Kasumi-1 (cell line): Measurements from ENCODE around the gene EPHB6.
A peak's percentile ranks its signal among the peaks of the same experiment; 100 is the strongest.

Experiments
- DNase-seq, 2 experiments: peaks; one replicate each; lab custom pipeline; 2025; lab: John Stamatoyannopoulos, UW

Gene EPHB6

DNA sequence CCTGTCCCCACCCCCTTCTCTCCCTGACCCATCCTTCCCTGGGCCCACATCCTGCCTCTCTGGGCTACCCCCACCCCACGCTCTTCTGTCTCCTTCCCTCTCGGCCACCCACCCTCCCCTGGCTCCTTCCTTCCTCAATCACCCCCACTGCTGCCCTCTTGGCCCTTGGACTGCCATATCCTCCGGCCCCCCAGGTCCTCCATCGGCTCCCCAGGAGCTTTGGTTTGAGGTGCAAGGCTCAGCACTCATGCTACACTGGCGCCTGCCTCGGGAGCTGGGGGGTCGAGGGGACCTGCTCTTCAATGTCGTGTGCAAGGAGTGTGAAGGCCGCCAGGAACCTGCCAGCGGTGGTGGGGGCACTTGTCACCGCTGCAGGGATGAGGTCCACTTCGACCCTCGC lies 10.9 kb downstream of the EPHB6 start:
- no peak for DNase-seq

DNA sequence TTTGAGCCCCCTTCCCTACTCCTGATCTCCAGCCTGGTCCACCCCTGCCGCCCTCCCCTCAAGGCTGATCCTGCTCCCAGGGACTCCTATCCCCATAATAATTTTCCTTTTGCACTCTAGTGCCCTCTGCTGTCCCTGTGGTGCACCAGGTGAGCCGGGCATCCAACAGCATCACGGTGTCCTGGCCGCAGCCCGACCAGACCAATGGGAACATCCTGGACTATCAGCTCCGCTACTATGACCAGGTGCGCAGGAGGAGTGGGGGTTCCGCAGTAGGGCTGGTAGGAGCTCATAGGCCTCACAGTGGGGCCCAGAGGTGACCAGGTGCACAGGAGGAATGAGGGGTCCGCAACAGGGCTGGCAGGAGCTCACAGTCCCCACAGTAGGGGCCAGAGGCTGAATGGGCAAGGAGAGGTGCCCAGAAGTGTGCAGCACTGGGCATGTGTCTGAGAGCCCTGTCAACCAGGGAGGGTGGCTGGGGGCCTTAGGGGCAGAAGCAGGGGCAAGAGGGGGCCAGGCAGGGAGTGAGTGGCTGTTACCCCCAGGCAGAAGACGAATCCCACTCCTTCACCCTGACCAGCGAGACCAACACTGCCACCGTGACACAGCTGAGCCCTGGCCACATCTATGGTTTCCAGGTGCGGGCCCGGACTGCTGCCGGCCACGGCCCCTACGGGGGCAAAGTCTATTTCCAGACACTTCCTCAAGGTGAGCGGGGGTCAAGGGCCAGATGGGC lies 11.7 kb downstream of the EPHB6 start:
- DNase-seq = peak; percentile 18 to 25

DNA sequence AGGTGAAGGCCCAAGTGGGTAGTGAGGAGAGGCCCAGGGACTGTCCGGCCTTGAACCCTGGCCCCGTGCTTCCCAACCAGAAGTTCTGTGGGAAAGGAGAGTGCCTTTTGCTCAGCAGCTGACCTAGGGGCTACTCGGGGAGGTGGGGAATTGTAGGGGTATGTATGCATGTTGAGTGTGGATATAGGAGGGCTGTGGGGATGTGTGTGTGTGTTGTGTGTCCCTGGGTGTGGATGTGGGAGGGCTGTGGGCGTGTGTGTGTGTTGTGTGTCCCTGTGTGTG lies 12.2 kb downstream of the EPHB6 start:
- DNase-seq = no peak

DNA sequence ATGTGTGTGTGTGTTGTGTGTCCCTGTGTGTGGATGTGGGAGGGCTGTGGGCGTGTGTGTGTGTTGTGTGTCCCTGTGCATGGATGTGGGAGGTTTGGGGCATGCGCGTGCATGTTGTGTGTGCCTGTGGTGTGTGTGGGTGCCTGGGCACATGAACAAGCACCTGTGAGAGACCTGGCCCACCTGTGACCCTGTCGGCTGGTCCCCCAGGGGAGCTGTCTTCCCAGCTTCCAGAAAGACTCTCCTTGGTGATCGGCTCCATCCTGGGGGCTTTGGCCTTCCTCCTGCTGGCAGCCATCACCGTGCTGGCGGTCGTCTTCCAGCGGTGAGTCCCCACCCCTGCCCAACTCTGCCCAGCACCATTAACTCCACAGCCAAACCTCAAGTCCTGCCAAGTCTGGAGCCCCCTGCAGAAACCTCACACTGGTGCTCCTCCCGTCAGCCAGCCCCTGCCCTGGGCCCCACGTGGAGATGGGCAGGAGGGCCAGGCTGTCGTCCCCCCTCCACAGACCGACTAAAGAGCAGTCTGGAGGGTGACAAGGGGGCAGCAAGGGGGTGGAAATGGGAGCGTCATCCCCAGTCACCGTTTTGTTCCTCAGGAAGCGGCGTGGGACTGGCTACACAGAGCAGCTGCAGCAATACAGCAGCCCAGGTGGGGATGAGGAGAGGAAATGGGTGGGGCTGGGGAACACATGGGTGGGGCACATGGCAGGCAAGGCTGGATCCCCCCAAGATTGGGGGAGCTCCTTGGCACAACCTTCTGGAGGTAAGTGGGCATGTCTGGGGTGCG lies 12.7 kb downstream of the EPHB6 start:
- no peak for DNase-seq

DNA sequence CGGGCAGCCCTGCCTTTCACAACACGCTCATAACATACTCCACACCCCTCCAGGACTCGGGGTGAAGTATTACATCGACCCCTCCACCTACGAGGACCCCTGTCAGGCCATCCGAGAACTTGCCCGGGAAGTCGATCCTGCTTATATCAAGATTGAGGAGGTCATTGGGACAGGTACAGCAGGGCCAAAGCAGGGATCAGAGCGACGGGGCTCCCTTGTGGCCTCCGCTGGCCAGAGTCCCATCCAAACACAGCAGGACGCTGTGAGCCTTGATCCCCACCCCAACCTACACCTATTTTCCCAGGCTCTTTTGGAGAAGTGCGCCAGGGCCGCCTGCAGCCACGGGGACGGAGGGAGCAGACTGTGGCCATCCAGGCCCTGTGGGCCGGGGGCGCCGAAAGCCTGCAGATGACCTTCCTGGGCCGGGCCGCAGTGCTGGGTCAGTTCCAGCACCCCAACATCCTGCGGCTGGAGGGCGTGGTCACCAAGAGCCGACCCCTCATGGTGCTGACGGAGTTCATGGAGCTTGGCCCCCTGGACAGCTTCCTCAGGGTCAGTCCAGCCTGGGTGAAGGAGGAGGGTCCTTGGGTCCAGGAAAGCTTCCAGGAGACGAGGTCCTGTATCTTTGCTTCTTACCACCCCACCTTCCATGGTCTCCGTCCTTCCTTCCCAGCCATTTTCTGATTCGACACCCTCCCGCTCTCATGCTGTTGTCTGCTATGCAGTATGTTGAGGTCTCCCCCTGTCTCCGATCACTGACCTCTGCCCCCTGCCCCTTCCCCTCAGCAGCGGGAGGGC lies 13.5 kb downstream of the EPHB6 start:
- DNase-seq = no peak

DNA sequence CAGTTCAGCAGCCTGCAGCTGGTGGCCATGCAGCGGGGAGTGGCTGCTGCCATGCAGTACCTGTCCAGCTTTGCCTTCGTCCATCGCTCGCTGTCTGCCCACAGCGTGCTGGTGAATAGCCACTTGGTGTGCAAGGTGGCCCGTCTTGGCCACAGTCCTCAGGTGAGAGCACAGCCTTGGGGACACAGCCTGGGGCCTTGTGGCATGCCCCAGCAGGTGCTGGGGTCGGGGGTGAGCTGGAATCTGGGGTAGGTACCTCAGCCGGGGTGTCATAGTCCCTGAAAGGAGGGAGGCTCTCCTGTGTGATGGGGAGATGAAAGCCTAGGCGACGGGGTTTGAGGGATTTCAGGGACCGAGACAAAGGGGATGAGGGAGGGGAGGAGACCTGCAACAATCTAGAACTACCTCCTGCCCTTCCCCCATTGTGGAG lies 14.1 kb downstream of the EPHB6 start:
- DNase-seq = no peak

DNA sequence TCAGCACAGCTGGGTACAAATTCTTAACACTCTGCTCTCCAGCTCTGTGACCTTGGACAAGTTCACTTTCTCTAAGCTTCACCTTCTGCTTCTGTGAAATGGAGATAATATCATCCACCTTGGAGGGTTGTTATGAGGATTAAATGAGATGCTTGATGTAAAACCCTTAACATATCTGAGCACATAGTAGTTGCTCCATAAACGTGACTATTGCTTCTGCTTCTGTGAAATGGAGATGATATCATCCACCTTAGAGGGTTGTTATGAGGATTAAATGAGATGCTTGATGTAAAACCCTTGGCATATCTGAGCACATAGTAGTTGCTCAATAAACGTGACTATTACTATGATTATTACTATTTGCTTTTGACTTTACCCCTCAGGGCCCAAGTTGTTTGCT lies 14.6 kb downstream of the EPHB6 start:
- DNase-seq = no peak

DNA sequence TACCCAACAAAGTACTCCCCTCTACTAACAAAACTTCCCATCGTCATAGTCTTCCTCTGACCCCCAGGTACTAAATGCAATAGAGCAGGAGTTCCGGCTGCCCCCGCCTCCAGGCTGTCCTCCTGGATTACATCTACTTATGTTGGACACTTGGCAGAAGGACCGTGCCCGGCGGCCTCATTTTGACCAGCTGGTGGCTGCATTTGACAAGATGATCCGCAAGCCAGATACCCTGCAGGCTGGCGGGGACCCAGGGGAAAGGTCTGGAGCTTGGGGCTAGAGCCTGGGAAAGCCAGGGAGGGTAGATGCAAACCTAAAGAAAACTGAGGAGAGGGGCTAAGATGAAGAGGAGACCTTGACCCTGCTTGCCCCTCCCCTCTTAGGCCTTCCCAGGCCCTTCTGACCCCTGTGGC lies 15.3 kb downstream of the EPHB6 start:
- DNase-seq = no peak

DNA sequence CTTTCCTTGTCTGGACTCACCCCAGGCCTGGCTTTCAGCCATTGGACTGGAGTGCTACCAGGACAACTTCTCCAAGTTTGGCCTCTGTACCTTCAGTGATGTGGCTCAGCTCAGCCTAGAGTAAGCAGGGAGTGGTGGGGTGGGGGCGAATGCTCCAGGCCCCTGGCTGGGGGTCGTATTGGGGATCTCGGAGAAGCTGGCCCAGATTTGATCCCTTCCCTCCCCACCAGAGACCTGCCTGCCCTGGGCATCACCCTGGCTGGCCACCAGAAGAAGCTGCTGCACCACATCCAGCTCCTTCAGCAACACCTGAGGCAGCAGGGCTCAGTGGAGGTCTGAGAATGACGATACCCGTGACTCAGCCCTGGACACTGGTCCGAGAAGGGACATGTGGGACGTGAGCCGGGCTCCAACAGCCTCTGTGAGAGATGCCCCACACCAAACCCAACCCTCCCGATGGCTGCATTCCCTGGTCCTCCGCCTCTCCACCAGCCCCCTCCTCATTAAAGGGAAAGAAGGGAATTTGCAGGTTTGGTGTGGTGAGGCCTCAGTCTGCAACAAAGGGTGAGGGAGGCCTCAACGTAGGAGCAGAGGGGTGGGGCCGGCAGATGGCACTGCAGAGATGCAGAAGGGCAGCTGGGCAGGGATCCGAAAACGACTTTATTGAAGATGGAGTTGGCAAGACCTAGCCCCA lies 15.8 kb downstream of the EPHB6 start:
- no peak for DNase-seq

DNA sequence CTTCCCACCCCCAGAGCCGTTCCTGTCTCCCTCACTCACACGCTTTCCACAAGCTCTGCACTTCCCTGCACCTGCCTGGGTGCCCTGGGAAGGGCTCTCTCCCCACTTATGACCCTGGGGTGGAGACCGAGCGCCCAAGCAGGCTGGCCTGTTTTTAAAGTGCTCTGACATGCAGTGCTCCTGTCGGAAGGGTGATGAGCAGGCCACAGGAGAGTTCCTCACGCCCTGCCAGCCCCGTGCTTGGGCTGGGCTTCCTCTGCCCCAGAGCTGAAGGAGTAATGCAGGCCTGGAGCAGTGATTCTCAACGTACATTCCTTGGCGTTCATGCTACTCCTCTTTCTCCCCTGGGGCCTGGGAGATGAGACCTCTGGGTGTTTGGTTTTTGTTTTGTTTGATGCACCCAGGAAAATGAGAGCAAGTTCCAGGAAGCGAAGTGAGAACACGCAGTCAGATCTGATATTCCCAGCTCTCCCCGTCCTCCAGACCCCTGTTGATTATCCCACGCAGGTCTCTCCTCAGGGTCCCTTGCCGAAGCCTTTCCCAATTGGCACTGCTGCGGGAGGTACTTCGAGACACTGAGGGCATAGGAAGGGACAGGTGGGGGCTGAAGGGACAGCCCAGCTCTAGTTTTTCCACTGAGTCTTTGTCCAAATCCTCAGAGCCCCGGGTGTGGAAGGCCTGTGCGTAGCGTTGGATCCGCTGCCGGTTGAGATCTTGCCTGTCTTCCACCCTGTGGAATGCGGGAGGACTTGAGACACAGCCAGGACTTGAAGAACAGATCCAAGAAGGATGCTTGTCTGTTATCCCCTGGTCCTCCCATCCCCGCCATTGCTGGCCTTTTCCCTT lies 16.6 kb downstream of the EPHB6 start:
- no peak for DNase-seq

DNA sequence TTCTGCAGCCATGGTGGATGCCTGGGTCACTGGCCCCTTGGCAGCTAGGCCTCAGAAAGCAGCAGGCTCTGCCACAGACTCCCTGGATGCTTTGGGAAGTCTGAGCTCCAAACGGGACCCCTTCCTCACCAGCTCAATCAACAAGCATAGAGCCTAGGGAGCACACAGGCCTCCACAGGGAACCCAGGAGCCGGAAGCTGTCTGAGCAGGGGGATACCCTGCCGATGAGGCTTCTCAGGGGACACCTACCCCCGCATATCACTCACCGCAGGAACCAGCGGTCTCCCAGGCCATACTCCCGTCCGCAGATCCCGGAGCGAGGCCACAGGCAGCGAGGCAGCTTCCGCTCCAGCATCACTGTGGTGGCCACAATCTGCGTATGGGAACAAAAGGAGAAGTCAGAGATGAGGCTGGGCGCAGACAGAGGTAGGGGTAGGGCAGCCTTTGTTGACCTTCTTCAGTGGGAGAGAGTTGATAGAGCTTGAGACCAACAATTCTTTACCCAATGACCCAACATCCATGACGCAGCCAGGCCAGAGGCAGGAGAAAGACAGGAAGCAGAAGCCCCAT lies 17.3 kb downstream of the EPHB6 start:
- peak; percentile 41 to 46 for DNase-seq

DNA sequence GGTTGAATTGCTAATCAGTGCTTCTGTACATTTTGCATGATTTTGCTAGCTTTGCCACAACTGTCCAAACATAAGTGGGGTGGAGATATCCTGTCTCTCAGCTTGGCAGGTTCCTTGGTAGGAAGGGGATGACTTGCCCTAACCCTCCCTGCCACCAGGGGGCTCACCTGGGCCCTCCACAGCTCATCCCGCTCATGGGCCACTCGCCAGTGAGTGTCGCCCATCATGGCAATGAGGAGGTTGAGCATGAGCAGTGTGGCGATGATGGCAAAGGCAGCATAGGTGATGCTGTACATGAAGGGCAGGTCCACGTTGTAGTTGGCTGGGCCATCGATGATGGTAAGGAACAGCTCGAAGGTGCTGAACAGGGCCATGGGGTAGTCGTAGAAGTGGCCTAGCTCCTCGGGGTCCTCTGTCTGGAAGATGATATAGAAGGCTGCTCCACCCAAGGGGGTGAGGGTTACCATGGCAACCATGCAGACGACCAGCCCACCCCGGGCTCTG lies 18.5 kb downstream of the EPHB6 start:
- peak in 1 of 2 experiments; percentile 6 for DNase-seq

DNA sequence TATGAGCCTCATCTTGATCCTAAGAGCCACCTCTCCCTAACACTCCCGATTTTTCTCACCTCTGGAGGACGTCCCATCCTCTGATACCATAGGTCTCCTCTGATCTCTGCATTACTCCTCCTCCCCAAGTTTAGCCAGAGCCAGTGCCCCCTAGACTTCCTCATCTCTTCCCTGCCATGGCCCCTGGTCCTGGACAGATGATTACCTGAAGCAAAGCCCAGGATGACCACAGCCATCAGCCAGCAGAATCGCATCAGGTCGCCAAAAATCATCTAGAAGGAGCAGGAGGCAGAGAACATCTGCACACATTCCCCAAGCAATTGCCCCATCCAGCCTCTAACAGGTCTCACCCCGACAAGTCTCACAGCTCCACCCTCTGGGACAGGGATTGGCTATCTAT lies 19.0 kb downstream of the EPHB6 start:
- no peak for DNase-seq

DNA sequence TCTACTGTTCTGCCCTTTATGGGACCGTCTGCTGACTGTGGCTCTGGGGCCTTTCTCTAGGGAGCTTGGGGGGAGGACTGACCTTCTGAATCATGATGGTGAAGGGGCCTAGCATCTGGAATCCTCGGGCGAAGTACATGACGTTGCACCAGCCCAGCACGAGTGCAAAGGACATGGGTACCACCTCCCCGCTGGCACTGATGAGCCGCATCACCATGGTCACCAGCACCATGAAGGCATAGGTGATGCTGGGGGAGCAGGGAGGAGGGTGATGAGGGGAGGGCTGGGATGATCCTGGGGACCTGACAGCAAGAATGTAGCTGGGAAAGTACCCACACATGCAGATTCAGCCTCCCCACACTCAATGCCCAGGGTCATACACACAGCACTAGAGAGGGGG lies 19.5 kb downstream of the EPHB6 start:
- DNase-seq = no peak

DNA sequence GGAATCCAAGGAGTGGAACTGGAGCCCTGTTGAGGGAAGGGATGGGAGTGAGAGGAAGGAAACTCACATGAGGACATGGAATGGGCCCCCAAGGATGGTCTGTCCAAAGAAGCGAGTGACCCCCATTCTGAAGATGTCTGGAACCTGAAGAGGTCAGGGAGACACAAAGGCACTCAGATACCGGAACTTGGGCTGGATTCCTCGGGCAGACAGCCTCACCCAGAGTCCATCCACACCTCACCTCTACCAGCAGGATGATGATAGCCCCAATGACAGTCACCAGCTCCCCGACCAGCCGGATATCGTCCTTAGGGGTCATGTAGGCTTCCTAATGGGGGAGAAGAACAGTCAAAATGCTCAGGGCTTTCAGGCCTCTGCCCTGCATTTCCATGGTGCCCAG lies 20.0 kb downstream of the EPHB6 start:
- no peak for DNase-seq

DNA sequence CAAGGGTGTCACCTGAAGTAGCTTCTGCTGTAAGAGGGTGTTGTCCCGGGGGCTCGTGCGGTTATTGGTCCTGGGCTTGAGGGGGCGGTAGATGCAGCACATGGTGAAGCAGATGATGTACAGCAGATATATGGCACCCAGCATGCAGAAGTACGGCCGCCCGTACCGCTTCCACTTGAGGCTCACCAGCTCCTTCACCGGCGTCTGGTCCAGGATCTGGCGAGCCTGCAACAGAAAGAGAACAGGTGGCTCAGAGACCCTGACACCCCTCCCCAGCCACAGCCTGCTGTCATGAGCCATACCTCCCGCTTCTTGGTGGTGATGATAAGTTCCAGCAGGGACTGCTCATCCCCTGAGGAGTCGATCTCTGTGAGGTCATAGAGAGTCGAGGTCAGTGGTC lies 20.6 kb downstream of the EPHB6 start:
- no peak for DNase-seq

DNA sequence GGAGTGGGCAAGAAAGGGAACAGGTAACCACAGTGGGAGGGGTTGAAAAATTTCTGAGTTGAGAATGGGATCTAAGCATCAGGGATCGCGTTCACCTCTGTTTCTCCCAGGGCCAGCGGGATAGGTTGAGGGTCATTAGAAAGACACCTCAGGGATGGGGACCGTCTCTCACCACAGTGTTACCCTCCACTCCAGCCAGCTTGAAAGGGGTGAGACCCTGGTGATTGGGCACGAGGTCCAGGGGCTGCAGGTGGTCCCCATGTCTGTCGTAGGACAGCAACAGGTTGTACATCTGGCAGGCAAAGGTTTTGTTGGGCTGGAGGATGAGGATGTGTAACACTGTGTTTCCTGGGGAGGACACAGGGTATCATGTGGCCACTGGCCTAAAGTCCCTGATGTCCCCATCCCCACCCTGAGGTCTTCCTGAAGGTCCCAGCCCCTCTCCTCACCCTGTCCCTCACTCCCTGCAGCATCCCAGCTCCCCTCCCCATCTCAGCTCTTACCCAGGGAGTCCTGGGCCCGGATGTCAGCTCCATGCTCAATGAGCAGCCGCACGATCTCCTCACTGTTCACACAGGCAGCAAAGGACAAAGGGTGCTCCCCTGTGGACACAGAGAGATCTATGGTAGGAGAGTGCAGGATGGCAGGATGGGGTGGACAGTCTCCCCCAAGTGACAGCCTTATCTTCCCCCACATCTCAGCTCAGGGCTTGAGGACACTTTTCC lies 21.5 kb downstream of the EPHB6 start:
- no peak for DNase-seq

DNA sequence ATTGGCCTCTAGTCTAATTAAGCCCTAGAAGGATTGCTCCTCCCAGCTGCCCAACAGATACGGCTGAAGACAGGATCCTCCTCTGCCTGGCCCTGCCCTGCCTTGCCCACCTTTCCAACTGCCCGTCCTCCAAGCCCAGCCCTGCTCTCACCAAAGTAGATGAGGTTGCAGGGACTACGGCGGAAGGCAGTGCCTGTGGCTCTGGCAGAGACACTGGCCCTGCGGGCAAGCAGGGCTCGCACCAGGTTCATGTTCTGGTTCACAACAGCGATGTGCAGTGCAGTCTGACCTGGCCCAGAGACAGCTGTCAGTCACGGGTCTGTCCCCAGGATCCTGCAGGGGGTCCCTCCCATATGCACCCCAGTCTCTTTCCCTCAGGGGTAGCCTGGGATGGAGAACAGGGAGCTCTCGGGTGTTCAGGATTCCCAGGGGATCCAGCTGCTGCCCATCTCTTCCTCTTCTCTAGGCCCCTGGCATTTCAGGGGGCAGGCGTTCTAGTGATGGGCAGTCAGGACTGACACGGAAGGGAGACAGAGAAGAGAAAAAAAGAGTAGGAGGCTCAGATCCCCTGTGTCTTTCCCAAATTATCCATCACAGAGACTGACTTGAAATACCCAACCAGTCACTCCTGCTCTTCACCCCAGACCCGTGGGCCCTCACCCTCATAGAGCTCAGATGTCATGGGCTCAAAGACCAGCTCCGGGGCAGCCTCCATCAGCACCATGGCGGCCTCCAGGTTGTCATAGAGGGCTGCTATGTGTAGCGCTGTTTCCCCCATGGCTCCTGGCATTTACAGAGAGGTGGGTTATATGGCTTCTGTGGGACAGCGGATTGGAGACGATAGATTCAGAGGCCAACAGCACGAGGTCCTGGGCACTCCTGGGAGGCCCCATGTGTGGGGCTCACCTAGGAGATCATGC lies 22.4 kb downstream of the EPHB6 start:
- no peak for DNase-seq

DNA sequence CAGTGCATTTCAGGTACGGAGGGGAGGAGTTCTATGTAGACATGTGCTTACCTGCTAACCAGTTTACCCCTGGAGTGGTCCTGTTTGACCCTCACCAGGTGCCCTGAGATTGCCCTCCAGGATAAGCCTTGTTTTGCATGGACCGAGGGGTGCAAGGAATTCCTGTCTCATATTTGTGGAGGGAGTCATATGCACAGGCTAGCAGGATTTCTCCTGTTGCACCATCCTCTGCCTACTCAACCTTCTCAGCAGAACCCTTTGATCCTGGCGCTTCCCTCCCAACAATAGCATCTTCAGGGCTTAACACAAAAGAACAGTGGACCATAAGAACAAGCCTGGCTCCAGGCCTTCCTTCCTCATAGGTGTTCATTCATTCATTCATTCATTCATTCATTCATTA lies 23.4 kb downstream of the EPHB6 start:
- no peak for DNase-seq
